ENCODE measurements around the gene CBR3. TPM values are rescaled to one million over a fixed set of nuclear protein-coding genes. Genes with fewer than 3 reads are reported as not detected.

The CBR3 gene
- total RNA-seq, 1 donor from 2014 or later: 3.5 TPM

GRCh38 chr21:36193200-36193599 is 58.3 kb downstream of the CBR3 start:
- H3K4me3 Mint-ChIP-seq (ENCODE audit: unreplicated experiment): no peak overlapping the region
- no peak overlapping the region for H3K27ac Mint-ChIP-seq (ENCODE audit: unreplicated experiment)
- DNase-seq (ENCODE audit: low spot score): no peak
- H3K27me3 Mint-ChIP-seq (ENCODE audit: low read depth): no peaks in the 10 kb centered on the region
- H3K9me3 Mint-ChIP-seq (ENCODE audit: low read depth): no peaks in the 10 kb centered on the region
- TF ChIP-seq CTCF (IDR thresholded peaks at IDR 0.05): no peak
- H3K36me3 Mint-ChIP-seq (ENCODE audit: low read depth): peaks cover 4% of the 10 kb centered on the region
- peaks cover 18% of the 10 kb centered on the region for H3K4me1 Mint-ChIP-seq (ENCODE audit: low read depth)

DNA sequence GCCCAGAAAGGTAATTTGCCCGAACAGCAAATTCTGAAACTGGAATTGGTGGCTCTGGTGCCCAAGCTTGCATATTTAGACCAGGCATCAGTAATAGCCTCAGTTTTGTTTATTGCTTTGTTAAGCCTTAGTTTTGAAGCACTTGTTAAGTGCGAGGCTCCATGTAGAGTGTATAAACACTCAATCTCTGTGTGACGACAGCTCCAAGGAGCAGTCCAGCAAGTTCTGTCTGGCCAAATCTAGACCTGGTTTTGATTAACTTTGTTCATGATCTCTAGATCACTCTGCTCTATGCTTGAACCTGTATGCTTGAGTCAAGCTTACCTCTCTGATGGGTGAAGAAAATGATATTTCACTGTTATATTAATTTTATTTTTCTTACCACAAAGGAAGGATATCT is 59.1 kb downstream of the CBR3 start:
- Mint-ChIP-seq H3K4me1 (ENCODE audit: low read depth) (peaks cover 10% of the 10 kb centered on the region), H3K4me3 (ENCODE audit: unreplicated experiment) (no peak overlapping the region), H3K27ac (ENCODE audit: unreplicated experiment) (no peak overlapping the region), H3K9me3 (ENCODE audit: low read depth) (no peaks in the 10 kb centered on the region), H3K27me3 (ENCODE audit: low read depth) (no peaks in the 10 kb centered on the region), H3K36me3 (ENCODE audit: low read depth) (peaks cover 3% of the 10 kb centered on the region)
- DNase-seq (ENCODE audit: low spot score): no peak
- TF ChIP-seq CTCF (IDR thresholded peaks at IDR 0.05): no peak

- H3K27me3 Mint-ChIP-seq (ENCODE audit: low read depth): no peaks in the 10 kb centered on the region
- H3K27ac Mint-ChIP-seq (ENCODE audit: unreplicated experiment): no peak overlapping the region
- no peak for DNase-seq (ENCODE audit: low spot score)
- peaks cover 8% of the 10 kb centered on the region for H3K36me3 Mint-ChIP-seq (ENCODE audit: low read depth)
- no peaks in the 10 kb centered on the region for H3K9me3 Mint-ChIP-seq (ENCODE audit: low read depth)
- no peak overlapping the region for H3K4me3 Mint-ChIP-seq (ENCODE audit: unreplicated experiment)
- peaks cover 10% of the 10 kb centered on the region for H3K4me1 Mint-ChIP-seq (ENCODE audit: low read depth)
- no peak for TF ChIP-seq CTCF (IDR thresholded peaks at IDR 0.05)
These were observed 60.7 kb downstream of the CBR3 start for GRCh38 chr21:36195613-36196012.

Other genes starting within 250 kb of the CBR3 start
- gene SETD4, start 74.6 kb upstream of the CBR3 start, total RNA-seq: 10.9 to 14.4 TPM (median 11.9 TPM) in 3 replicates
- 17.6 to 23.6 TPM (median 19.7 TPM) in 3 replicates for gene CBR1, start 65.1 kb upstream of the CBR3 start, total RNA-seq
- gene DOP1B, start 21.7 kb downstream of the CBR3 start, total RNA-seq: 17.1 to 23.1 TPM (median 17.8 TPM) in 3 replicates
- 21.0 to 24.4 TPM (median 23.1 TPM) in 3 replicates for gene MORC3, start 185.1 kb downstream of the CBR3 start, total RNA-seq